Mesendoderm (in vitro differentiated cells): ENCODE measurements around the gene COPS4.
"Not testable (repeated sequence)": the region's sequence is repeated elsewhere in the genome, so short reads cannot be mapped to it uniquely, and the experiment has no call there.

Experiments used
- DNase-seq: peaks from one replicate; pipeline ENCODE4 v3.0.0; 2013
- H2AK5ac ChIP-seq: 2 replicates; pipeline ENCODE4 v1.6.1; 2013; ENCODE audit warnings: low read length, inconsistent platforms
- H2BK120ac ChIP-seq: 2 replicates; pipeline ENCODE4 v1.6.1; 2013; ENCODE audit warnings: low read depth, mild to moderate bottlenecking, low read length, moderate library complexity, mixed read lengths
- H2BK15ac ChIP-seq: replicated peaks from 2 replicates; pipeline ENCODE4 v1.6.1; 2013; ENCODE audit warnings: low read depth, mild to moderate bottlenecking, moderate library complexity
- H2BK5ac ChIP-seq: 2 replicates; pipeline ENCODE4 v1.6.1; 2013; ENCODE audit warnings: low read length, inconsistent platforms
- H3K18ac ChIP-seq: 2 replicates; pipeline ENCODE4 v1.6.1; 2013; ENCODE audit warnings: mild to moderate bottlenecking, low read length, mixed read lengths
- H3K23ac ChIP-seq: one replicate; pipeline ENCODE4 v1.6.1; 2013; ENCODE audit warnings: low read length
- H3K27ac ChIP-seq: 2 replicates; pipeline ENCODE4 v1.5.1; 2013; ENCODE audit warnings: low read depth, mild to moderate bottlenecking, inconsistent platforms, low read length, moderate library complexity
- H3K27me3 ChIP-seq: 2 replicates; pipeline ENCODE4 v1.6.1; 2013; ENCODE audit warnings: low read length, control low read depth, mild to moderate bottlenecking, inconsistent platforms; ENCODE audit not compliant: insufficient read depth, poor library complexity
- H3K36me3 ChIP-seq: 2 replicates; pipeline ENCODE4 v1.6.1; 2013; ENCODE audit warnings: low read length, inconsistent platforms; ENCODE audit not compliant: control insufficient read depth, insufficient read depth
- H3K4ac ChIP-seq: one replicate; pipeline ENCODE4 v1.6.1; 2013; ENCODE audit warnings: low read depth, mild to moderate bottlenecking, low read length, moderate library complexity
- H3K4me1 ChIP-seq: 2 replicates; pipeline ENCODE4 v1.6.1; 2013; ENCODE audit warnings: low read depth, low read length, inconsistent platforms; ENCODE audit not compliant: control insufficient read depth
- H3K4me2 ChIP-seq: 2 replicates; pipeline ENCODE4 v1.6.1; 2013; ENCODE audit warnings: low read length
- H3K4me3 ChIP-seq: 2 replicates; pipeline ENCODE4 v1.5.1; 2013; ENCODE audit warnings: mild to moderate bottlenecking, low read length
- H3K56ac ChIP-seq: one replicate; pipeline ENCODE4 v1.6.1; 2013; ENCODE audit warnings: low read length
- H3K79me1 ChIP-seq: 2 replicates; pipeline ENCODE4 v1.6.1; 2013; ENCODE audit warnings: low read length, inconsistent platforms
- H3K79me2 ChIP-seq: 2 replicates; pipeline ENCODE4 v1.6.1; 2013; ENCODE audit warnings: mild to moderate bottlenecking, low read length; ENCODE audit not compliant: control insufficient read depth, insufficient read depth
- H3K9ac ChIP-seq: 2 replicates; pipeline ENCODE4 v1.6.1; 2013; ENCODE audit warnings: low read length, inconsistent platforms
- H4K5ac ChIP-seq: one replicate; pipeline ENCODE4 v1.6.1; 2013; ENCODE audit warnings: low read length
- H4K8ac ChIP-seq: one replicate; pipeline ENCODE4 v1.6.1; 2013; ENCODE audit warnings: low read depth, mild to moderate bottlenecking, control low read depth, low read length, moderate library complexity
- WGBS: extraction: QIAGEN DNeasy Blood & Tissue Kit; methylation state at CpG from one replicate; pipeline ENCODE4 v1.1.7; 2013; ENCODE audit warnings: low lambda C conversion rate, missing lambda C conversion rate; ENCODE audit not compliant: insufficient coverage; ENCODE audit errors: extremely low coverage; 5-methylcytosine and 5-hydroxymethylcytosine counted together

COPS4 gene

GRCh38 chr4:83082777-83083176, 47.8 kb downstream of the COPS4 start:
- no peaks in the 10 kb centered on the region for H3K4me1 ChIP-seq
- no peak overlapping the region for H3K4me3 ChIP-seq
- no peak overlapping the region for H2BK120ac ChIP-seq
- H3K27me3 ChIP-seq = no peaks in the 10 kb centered on the region
- H2BK5ac ChIP-seq = no peak overlapping the region
- no peak overlapping the region for H3K27ac ChIP-seq
- no CpG with 5 or more reads among the region's 4 CpGs for WGBS
- H3K9ac ChIP-seq = no peak overlapping the region
- no peak overlapping the region for H3K4ac ChIP-seq
- no peak for DNase-seq
- H3K56ac ChIP-seq = no peak overlapping the region
- no peak overlapping the region for H2AK5ac ChIP-seq
- H3K4me2 ChIP-seq = no peak overlapping the region
- H3K36me3 ChIP-seq = no peaks in the 10 kb centered on the region
- H3K79me1 ChIP-seq = no peaks in the 10 kb centered on the region
- H3K18ac ChIP-seq = no peak overlapping the region
- H4K8ac ChIP-seq = no peak overlapping the region
- H3K23ac ChIP-seq = no peak overlapping the region
- H3K79me2 ChIP-seq = no peaks in the 10 kb centered on the region
- H2BK15ac ChIP-seq = no peak overlapping the region
- H4K5ac ChIP-seq = no peak overlapping the region

GRCh38 chr4:83083925-83084475, 49.0 kb downstream of the COPS4 start:
- Histone ChIP-seq H3K27ac (no peak overlapping the region), H3K79me1 (no peaks in the 10 kb centered on the region), H2BK120ac (no peak overlapping the region), H3K4me1 (no peaks in the 10 kb centered on the region), H4K5ac (no peak overlapping the region), H3K4me2 (no peak overlapping the region), H3K36me3 (no peaks in the 10 kb centered on the region), H2BK5ac (no peak overlapping the region), H2AK5ac (no peak overlapping the region), H3K9ac (no peak overlapping the region), H2BK15ac (no peak overlapping the region), H3K18ac (no peak overlapping the region), H3K27me3 (no peaks in the 10 kb centered on the region), H3K56ac (no peak overlapping the region), H3K23ac (no peak overlapping the region), H4K8ac (no peak overlapping the region), H3K4me3 (no peak overlapping the region), H3K79me2 (no peaks in the 10 kb centered on the region), H3K4ac (no peak overlapping the region)
- no CpG with 5 or more reads among the region's 11 CpGs for WGBS
- DNase-seq = peak; percentile 11

- not testable (repeated sequence) for H3K27ac ChIP-seq, H3K56ac ChIP-seq, H3K36me3 ChIP-seq, H4K8ac ChIP-seq, H3K4ac ChIP-seq, H3K27me3 ChIP-seq, H4K5ac ChIP-seq, H3K23ac ChIP-seq, H2AK5ac ChIP-seq, H2BK5ac ChIP-seq, H3K18ac ChIP-seq, H3K9ac ChIP-seq, H2BK120ac ChIP-seq, H3K4me2 ChIP-seq, H3K4me1 ChIP-seq, H3K79me2 ChIP-seq, H3K79me1 ChIP-seq, H2BK15ac ChIP-seq, DNase-seq, H3K4me3 ChIP-seq
- WGBS = no CpG with 5 or more reads among the region's 12 CpGs
Measured at GRCh38 chr4:83084956-83085355, 50.0 kb downstream of the COPS4 start.

GRCh38 chr4:83089410-83090157, 54.6 kb downstream of the COPS4 start:
- no peak overlapping the region for H3K4me2 ChIP-seq
- H4K5ac ChIP-seq = no peak overlapping the region
- no peak overlapping the region for H2BK120ac ChIP-seq
- H2AK5ac ChIP-seq = no peak overlapping the region
- no peaks in the 10 kb centered on the region for H3K79me2 ChIP-seq
- H3K56ac ChIP-seq = no peak overlapping the region
- H2BK5ac ChIP-seq = no peak overlapping the region
- WGBS = no CpG with 5 or more reads among the region's 2 CpGs
- DNase-seq = no peak
- H3K36me3 ChIP-seq = no peaks in the 10 kb centered on the region
- no peak overlapping the region for H2BK15ac ChIP-seq
- H3K4me1 ChIP-seq = no peaks in the 10 kb centered on the region
- no peaks in the 10 kb centered on the region for H3K27me3 ChIP-seq
- H3K79me1 ChIP-seq = no peaks in the 10 kb centered on the region
- H3K4me3 ChIP-seq = no peak overlapping the region
- no peak overlapping the region for H3K27ac ChIP-seq
- no peak overlapping the region for H3K9ac ChIP-seq
- no peak overlapping the region for H3K4ac ChIP-seq
- H3K23ac ChIP-seq = no peak overlapping the region
- H3K18ac ChIP-seq = no peak overlapping the region
- H4K8ac ChIP-seq = no peak overlapping the region

GRCh38 chr4:83093060-83093640, 58.2 kb downstream of the COPS4 start:
- DNase-seq = peak; percentile 77
- Histone ChIP-seq H3K4ac (no peak overlapping the region), H3K79me1 (no peaks in the 10 kb centered on the region), H3K4me3 (no peak overlapping the region), H3K4me1 (no peaks in the 10 kb centered on the region), H3K27ac (no peak overlapping the region), H3K36me3 (no peaks in the 10 kb centered on the region), H4K5ac (no peak overlapping the region), H3K4me2 (no peak overlapping the region), H3K18ac (no peak overlapping the region), H2BK5ac (no peak overlapping the region), H3K79me2 (no peaks in the 10 kb centered on the region), H3K27me3 (no peaks in the 10 kb centered on the region), H4K8ac (no peak overlapping the region), H2BK120ac (no peak overlapping the region), H2BK15ac (no peak overlapping the region), H3K56ac (no peak overlapping the region), H2AK5ac (no peak overlapping the region), H3K9ac (no peak overlapping the region), H3K23ac (no peak overlapping the region)
- WGBS = no CpG with 5 or more reads among the region's 6 CpGs
